GM12873 (cell line): Measurements from ENCODE around the gene MYBPHL.

ENCODE experiments used
- TF ChIP-seq, protein P1 (sequence below): IDR thresholded peaks from 2 replicates; pipeline ENCODE4 v1.5.1; 2012; ENCODE audit warnings: low read depth, mild to moderate bottlenecking, moderate library complexity, low read length, control low read depth; ENCODE audit not compliant: insufficient read depth; ENCODE audit errors: missing control alignments

The MYBPHL gene

DNA sequence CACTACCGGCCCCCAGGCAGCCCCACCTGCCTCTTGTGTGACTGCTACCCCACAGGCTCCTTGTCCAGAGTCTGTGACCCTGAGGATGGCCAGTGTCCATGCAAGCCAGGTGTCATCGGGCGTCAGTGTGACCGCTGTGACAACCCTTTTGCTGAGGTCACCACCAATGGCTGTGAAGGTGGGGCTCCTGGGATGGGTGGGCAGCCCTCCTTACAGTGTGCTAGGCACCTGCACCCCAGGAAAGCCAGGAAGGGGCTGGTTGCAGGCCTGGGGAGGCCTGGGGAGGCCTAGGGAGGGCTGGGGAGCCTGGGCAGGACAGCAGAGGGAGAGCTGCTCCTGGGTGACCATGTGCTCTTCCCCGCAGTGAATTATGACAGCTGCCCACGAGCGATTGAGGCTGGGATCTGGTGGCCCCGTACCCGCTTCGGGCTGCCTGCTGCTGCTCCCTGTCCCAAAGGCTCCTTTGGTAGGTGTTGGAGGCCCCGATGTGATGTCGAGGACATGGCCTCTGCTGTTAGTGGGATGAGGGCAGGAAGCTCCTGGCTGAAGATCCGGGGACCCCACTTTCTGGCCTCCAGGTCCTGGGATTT is 41.0 kb downstream of the MYBPHL start:
- TF ChIP-seq, protein P1, sequence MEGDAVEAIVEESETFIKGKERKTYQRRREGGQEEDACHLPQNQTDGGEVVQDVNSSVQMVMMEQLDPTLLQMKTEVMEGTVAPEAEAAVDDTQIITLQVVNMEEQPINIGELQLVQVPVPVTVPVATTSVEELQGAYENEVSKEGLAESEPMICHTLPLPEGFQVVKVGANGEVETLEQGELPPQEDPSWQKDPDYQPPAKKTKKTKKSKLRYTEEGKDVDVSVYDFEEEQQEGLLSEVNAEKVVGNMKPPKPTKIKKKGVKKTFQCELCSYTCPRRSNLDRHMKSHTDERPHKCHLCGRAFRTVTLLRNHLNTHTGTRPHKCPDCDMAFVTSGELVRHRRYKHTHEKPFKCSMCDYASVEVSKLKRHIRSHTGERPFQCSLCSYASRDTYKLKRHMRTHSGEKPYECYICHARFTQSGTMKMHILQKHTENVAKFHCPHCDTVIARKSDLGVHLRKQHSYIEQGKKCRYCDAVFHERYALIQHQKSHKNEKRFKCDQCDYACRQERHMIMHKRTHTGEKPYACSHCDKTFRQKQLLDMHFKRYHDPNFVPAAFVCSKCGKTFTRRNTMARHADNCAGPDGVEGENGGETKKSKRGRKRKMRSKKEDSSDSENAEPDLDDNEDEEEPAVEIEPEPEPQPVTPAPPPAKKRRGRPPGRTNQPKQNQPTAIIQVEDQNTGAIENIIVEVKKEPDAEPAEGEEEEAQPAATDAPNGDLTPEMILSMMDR: no peak

DNA sequence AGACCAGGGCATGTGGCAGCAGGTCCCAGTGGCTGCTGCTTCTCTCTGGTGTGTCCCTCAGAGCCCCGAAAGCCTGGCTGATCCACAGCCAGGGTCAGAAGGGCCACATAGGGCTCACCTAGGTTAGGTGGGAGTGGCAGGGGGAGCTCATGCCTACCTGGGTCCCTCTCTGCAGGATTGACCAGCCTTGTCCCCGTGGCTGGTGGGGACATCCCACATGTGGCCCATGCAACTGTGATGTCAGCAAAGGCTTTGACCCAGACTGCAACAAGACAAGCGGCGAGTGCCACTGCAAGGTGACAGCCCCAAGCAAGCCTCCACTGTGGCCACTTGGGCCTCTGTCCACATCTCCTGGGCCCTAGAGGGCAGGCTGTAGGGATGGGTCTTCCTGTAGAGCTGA is 41.8 kb downstream of the MYBPHL start:
- TF ChIP-seq, protein P1: no peak

DNA sequence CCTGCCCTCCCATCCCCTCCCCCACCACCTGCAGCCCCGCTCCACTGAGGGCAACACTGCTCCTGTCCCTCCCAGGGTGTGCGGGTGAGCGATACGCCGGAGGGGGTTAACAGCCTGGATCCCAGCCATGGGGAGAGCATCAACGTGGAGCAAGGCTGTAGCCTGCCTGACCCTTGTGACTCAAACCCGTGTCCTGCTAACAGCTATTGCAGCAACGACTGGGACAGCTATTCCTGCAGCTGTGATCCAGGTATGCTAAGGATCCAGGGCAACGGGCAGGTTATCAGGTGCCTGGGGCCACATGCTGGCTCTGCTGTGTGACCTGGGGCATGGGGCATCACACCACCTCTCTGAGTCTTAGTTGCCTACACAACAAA is 42.4 kb downstream of the MYBPHL start:
- TF ChIP-seq, protein P1: no peak

DNA sequence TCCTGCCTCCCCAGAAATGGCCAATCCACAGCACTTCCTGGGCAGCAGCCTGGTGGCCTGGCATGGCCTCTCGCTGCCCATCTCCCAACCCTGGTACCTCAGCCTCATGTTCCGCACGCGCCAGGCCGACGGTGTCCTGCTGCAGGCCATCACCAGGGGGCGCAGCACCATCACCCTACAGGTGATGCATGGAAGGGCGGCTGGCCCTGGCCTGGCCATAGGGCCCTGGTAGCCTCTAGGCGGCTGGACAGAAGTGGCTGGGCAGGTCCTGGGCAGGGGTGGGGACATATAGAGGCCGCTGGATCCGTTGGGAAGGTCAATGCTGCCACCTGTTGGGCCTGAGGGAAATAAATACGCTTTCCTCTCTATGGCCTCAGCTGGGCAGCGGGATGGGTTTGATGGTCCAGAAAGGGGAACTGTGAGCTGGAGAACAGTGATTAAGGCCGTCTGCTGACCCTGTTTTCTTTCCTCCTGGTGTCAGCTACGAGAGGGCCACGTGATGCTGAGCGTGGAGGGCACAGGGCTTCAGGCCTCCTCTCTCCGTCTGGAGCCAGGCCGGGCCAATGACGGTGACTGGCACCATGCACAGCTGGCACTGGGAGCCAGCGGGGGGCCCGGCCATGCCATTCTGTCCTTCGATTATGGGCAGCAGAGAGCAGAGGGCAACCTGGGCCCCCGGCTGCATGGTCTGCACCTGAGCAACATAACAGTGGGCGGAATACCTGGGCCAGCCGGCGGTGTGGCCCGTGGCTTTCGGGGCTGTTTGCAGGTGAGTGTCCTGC is 43.0 kb downstream of the MYBPHL start:
- TF ChIP-seq, protein P1: peak; percentile 99

DNA sequence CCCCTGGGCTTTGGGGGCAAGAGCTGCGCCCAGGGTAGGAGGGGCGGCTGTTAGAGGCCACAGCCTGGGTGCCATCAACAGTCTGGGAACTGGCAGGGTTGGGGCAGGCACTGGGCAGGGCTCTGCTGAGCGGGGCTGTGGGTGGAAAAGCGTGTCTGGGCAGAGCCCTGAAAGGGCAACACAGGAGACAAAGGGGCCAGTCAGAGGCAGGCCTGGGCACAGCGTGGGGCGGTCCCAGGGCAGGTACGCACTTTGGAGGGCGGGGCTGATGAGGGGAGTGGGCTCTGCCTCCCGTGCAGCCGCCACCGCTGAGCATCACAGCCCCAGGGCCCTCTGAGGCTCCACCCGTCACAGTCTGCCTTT is 43.6 kb downstream of the MYBPHL start:
- TF ChIP-seq, protein P1: no peak

DNA sequence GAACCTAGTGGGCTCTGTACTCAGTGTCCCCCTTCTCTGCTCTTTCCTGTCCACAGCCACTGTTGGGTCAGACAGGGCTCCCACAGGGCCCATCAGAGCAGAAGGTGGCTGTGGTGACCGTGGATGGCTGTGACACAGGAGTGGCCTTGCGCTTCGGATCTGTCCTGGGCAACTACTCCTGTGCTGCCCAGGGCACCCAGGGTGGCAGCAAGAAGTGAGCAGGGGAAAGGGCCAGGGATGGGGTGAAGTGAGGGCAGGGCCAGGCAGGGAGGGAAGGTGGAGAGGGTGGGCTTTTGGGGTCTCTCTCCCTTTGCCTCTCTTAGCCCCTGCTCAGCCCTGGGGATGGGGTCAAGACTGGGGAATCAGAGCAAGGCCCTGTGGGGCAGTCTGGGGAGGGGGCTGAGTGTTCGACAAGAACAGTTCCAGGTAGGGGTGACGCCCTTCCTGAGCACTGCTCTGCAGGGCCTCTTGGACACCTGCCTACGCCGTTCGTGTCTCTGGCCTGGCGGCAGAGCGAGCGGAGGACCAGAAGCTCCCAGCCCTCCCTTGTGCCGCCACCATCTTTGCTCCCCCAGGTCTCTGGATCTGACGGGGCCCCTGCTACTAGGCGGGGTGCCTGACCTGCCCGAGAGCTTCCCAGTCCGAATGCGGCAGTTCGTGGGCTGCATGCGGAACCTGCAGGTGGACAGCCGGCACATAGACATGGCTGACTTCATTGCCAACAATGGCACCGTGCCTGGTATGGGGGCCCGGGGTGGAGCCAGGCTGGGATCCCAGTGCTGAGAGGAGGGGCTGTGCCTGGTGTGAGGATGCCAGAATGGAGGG is 44.4 kb downstream of the MYBPHL start:
- TF ChIP-seq, protein P1: no peak

DNA sequence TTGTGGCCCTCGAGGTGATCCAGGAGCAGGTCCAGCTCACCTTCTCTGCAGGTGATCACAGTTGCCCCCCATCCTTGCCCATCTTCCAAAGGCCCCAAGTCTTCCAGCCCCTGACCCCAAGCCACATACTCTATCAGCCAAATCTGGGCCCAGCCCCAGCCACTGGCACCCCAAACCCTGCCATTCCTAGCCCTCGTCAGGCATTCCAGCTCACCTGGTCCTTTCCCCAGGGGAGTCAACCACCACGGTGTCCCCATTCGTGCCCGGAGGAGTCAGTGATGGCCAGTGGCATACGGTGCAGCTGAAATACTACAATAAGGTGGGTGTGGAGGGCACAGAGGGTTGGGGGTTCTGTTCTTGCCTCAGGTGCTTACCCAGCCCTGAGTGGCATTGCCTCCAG is 45.2 kb downstream of the MYBPHL start:
- TF ChIP-seq, protein P1: no peak
